GM18526 (cell line): ENCODE results near the gene POGLUT3.

Source experiments
- POLR2A ChIP-seq: IDR thresholded peaks from 3 replicates; pipeline ENCODE4 v1.6.1; 2011; ENCODE audit not compliant: insufficient read length; ENCODE audit errors: extremely low read depth

POGLUT3 gene, protein sequence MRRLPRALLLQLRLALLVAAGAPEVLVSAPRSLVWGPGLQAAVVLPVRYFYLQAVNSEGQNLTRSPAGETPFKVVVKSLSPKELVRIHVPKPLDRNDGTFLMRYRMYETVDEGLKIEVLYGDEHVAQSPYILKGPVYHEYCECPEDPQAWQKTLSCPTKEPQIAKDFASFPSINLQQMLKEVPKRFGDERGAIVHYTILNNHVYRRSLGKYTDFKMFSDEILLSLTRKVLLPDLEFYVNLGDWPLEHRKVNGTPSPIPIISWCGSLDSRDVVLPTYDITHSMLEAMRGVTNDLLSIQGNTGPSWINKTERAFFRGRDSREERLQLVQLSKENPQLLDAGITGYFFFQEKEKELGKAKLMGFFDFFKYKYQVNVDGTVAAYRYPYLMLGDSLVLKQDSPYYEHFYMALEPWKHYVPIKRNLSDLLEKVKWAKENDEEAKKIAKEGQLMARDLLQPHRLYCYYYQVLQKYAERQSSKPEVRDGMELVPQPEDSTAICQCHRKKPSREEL

DNA sequence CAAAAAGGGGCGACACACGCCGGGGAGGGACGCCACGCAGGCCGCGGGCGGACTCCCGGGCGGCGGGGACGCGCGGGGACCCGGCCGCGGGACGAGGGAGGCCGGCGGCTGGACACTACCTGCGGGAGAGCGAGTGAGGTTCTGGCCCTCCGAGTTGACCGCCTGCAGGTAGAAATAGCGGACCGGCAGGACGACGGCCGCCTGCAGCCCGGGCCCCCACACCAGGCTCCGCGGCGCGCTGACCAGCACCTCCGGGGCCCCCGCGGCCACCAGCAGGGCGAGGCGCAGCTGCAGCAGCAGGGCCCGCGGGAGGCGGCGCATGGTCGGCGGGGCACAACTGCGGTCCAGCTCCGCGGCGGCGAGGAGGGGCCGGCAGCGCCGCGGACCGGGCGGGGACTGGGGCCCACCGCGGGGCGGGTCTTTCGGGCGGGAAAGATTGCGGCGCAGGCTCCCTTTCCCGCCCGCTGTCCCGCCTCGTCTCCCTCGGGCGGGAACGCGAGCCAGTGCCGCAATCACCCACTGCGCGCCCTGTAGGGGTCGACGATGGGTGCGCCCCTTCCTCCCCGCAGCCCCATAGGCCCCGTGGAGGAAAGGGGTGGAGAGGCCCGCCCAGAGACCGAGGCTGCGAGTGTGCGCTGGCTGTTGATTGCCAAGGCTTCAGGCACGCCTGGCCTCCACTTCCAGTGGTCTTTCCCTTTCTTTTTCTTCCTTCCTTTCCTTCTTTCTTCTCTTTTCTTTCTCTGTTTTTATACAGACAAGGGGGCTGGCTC lies at the start of gene POGLUT3:
TSS of gene POGLUT3 (minus strand) at position 339 of the 770 bp plus-strand sequence. CDS start at position 321, 18 bp downstream.
- peak; percentile 29 for TF ChIP-seq POLR2A

DNA sequence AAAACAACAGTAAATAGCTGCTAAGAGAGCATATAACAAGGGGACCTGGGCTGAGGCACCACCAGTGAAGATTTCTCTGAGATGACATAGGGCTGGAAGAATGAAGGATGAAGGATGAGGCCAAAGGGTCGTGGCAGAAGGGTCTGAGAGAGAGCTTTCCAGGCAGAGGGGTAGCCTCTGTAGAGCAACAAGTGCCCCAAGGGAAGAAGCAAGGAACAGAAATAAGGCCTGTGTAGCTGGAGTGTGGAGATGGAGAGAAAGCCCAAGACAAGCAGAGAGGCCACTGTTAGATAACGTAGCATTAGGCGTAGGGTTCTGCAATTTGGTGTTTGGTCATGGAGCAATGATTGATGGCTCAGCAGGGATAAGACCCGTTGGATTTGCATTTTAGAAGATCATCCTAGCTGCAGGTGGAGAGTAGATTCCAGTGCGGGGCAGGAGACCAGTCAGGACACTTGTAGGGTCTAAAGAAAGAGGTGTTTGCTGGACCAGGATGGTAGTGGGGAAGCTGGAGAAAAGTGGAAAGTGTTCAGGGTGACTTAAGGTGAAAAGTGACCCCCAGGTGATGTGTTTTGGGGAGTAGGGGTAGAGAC lies 47.8 kb upstream of the POGLUT3 start:
- TF ChIP-seq POLR2A, result no peak

DNA sequence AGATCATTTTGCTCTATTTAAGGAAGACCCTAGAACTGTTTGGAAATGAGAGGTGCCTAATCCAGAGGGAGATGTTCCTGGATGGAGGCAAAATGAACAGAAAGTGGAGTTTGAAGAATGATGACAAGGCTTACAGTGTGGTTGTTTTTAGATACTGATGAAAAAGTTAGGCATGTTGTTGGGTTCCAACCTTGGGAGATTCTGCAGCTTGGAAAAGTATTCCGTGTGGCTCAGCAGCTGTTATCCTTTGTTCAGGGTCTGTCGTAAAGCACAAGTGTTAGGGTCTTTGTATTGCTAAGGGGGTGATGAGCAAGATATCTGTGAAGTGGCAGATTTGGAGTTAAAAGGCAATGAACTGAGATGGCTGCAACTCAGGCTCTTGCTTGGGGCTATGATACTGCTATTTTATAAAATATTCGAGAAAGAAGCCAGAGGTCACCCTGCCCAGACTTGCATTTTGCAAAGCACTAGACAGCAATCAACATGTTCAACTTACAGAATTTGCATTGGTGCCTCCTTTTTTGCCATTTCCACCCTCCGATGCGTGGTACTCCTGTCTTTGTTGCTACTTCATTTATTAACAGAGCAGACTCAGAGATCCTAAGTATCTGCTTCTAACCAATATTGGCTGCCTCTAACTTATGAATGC lies 45.3 kb upstream of the POGLUT3 start:
- TF ChIP-seq POLR2A, result no peak

DNA sequence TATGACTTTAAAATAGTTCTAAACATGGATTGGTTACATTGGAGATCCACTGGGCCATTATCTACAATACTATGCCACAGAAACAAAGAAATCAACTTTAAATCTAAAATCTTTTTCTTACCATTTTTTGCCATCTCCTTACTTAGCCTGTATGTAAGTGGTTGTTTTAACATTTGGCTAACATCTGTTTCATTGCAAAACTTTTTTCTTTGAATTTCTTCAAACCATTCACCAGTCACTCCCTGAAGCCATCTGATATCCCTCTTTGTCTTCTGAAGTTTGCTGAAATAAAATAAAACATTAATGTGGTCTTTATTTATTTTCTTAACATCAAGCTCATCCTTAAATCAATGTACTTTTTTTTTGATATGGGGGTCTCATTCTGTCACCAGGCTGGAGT lies 43.3 kb upstream of the POGLUT3 start:
- TF ChIP-seq POLR2A, result no peak

DNA sequence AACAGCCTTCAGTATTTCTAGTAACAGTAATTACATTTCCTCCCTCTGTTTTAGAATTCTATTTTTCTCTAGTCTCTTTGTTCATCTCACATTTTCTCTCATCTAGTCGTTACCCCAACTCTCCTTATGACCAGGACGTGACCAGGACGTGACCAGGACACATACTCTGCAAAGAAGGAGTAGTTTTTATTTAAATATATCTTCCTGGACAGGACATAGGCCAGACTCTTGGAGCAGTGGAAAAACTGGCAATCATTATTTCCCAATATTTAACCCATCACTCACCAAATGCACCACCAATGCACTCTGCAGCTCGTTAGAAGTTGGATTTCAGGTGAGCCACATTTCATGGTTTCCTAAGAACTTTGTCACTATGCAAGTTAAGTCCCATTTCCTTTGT lies 40.3 kb upstream of the POGLUT3 start:
- no peak for TF ChIP-seq POLR2A

DNA sequence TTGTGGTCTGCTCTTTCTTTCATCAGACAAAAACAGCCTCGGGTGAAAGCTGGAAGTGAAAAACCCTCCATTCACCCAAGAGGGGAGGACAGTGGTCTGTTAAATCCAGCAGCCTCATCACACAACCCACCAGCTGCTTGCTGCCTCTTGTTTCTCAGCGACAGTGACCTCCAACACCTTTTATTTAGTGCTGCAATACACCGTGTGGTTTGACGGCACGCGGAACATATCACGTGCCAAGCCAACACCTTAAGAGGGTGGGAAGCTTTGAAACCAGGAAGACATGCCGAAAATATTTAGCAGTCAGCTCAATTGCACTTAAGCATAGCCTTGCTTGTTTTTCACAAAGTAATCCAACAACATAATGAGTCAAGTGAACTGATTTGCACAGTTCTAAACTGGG lies 39.8 kb upstream of the POGLUT3 start:
- TF ChIP-seq POLR2A, result no peak

DNA sequence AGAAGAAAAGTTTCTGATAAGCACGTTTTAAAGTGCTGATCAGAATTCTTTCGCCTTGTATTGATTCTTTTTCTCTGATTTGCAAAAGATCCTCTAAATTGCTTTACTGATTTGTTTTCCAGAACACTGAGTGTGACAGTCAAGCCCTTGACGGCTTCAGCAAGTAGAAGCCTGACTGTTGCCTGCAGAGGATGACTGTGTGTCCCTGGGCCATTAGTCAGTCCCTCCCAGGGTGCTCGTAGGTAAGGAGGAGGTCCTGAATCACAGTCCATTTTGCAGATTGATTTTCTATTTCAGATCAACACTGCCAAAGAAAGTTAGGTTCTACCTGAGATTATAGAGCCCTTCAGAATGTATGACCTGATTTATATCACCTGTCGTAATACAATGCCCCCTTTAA lies 38.6 kb upstream of the POGLUT3 start:
- TF ChIP-seq POLR2A, result no peak

DNA sequence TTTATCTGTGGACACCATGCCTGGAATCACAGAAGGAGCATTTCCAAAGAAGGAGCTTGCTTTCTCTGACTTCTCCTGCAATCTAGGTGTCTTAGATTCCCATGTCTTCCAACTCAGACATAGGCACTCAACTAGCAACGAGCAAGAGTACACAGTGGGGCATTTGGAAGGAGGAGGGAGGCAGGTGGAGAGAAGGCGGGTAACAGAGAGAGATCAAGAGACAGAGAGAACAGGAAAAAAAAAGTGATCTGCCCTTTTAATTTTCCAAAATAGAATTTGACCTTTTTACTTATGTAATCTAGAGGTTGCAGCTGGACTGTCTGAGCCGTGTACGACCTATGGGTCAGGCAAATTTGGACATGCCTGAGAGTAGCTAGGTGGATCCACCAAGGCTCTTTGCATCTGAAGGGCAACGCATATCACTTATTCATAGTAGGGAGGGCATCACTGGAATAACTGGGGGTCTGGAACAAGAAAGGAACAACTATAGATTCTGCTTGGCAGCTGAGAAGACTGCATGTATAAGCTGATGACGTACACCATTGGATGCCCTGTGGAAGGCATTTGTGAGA lies 37.3 kb upstream of the POGLUT3 start:
- no peak for TF ChIP-seq POLR2A

DNA sequence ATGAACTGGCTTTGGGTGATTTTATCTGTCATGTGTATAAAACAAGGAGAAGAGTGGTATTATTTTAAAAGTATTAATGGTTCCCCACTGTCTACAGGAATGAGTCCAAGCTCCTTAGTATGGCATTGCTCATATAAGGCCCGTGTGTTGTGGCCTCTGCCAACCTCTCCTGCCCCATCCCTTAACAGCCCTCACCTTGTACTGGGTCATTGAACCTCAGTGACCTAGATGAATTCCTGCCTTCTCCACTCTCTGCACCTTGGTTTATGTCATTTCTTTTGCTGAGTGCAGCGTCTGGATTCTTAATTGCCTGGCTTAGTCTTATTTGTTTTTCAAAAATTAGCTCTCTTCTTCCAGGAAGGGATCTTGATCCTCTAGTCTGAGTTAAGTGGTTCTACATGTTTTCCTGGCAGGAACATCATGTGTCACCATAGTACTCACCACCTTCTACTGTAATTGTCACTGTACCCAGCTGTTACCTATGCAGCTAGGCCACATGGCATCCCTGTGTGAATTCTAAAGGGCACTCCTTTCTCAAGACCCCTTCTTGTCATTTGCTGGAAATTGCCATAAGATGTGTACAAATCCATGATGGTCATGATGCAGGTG lies 36.2 kb upstream of the POGLUT3 start:
- no peak for TF ChIP-seq POLR2A

DNA sequence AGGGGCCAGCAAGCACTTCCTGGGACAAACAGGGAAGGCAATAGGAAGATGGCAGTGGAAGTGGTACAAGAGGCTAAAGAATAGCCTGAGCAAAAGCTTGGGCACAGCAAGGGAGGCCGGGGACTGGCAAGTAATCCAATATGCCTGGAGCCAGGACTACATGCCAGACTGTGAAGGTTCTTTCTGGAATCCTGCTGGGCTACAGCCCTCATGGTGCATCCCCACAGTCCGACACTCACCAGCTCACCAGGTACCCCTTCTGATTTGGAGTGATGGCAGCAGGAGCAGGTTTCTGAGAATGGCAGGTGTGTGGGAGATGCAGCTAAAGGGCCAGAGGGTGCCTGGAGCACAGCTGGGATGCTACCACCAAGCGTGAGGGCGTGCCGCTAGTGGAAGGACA lies 32.2 kb upstream of the POGLUT3 start:
- no peak for TF ChIP-seq POLR2A

DNA sequence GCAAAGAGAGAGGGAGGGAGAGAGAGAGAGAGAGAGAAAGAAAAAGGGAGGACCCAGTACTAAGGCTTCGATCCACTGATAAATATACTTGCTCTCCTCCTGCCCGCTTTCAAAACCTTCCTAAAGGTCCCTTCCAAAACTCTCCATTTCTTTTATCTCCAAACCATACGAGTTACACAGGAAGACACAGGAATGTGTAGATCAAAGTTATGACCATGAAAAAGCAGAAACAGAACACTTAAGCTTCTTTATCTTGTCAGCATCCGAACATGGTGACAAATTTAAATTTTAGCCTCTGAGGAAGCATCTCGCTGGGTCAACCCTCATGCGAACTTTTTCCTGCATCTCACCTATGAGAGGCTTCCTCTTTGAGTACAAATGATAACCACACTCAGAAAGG lies 29.2 kb upstream of the POGLUT3 start:
- no peak for TF ChIP-seq POLR2A

DNA sequence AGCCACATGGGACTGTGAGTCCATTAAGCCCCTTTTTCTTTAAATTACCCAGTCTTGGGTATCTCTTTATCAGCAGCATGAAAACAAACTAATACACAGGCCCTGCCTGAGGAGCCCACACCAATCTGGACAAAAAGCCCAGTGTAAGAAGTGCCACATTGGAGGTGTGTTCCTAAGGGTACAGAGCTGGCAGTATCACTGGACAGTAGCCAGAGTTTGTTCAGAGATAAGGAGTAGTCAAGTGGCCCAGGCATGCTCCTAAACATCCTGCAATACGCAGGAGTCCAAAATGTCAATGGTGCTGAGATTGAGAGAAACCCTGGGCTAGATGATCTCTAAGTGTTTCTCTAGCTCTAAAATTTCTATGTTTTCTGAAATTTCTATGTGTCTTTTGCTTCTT lies 27.0 kb upstream of the POGLUT3 start:
- TF ChIP-seq POLR2A, result no peak

DNA sequence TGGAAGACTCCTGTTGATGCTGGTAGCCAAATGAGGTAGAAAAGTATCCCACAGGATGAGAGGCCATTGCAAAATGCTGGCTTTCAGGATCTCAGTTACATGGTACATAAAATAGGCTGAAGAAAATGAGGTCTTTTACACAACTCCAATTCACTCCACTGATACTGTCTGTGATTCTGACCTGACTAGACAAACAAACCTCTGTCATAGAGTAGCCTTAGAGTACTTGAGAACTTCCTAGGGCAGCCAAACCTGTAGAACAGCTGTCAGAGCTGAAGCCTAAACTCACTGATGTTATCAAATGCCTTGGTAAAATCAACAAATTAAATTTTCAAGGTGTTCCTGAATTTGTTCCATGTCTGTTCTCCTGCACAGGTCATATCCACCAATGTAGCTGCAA lies 26.2 kb upstream of the POGLUT3 start:
- TF ChIP-seq POLR2A, result no peak

DNA sequence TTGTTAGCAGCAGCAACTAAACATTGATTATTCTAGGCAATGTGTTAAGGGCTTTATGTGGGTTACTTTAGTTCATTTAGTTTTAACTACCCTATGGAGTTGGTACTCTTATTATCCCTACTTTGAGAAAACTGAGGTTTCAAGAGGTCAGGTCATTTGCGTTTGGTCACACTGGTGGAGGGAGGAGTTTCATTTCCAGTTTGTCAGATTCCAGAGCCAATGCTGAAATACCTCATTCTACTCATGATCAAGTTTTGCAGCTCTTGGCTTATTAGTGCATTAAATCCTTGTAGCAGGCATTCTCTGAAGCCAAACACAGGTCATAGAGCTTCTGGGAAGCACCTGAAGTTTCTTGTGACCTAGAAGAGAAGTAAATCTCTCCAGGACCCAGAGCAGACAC lies 24.1 kb upstream of the POGLUT3 start:
- no peak for TF ChIP-seq POLR2A

DNA sequence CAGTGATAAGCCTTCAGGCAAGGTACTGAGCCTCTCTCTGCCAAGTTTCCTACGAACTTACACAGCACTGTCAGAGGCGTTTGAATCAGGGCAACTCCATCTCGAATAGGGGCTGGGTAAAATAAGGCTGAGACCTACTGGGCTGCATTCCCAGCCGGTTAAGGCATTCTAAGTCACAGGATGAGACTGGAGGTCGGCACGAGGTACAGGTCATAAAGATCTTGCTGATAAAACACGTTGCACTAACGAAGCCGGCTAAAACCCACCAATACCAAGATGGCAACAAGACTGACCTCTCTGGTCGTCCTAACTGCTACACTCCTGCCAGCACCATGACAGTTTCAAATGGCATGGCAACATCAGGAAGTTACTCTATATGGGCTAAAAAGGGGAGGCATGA lies 20.4 kb upstream of the POGLUT3 start:
- TF ChIP-seq POLR2A, result no peak
